HepG2 (cell line): ENCODE measurements around the gene ARL10. TPM values are rescaled to one million over a fixed set of nuclear protein-coding genes. Genes with fewer than 3 reads are reported as not detected.

Source experiments
- ELF4 ChIP-seq: sonication (generic); formaldehyde crosslinking; IDR thresholded peaks from 2 replicates; pipeline ENCODE4 v1.5.0; 2020; ENCODE audit warnings: missing genetic modification reagents, mild to moderate bottlenecking, moderate library complexity, borderline replicate concordance
- MYC ChIP-seq: sonication (generic); formaldehyde crosslinking; IDR thresholded peaks from 2 replicates; pipeline ENCODE4 v1.9.0; 2021; ENCODE audit warnings: missing genetic modification reagents, borderline replicate concordance
- NR2F6 ChIP-seq, 2 experiments: IDR thresholded peaks; 2 replicates each; pipeline ENCODE4 v1.6.1; 2016; ENCODE audit warnings: antibody characterized with exemption in 1 of 2, mild to moderate bottlenecking in 1 of 2
- SNAI1 ChIP-seq: sonication (generic); formaldehyde crosslinking; IDR thresholded peaks from 2 replicates; pipeline ENCODE4 v1.5.0; 2020; ENCODE audit warnings: mild to moderate bottlenecking, missing genetic modification reagents, borderline replicate concordance
- ZFAT ChIP-seq: sonication (generic); formaldehyde crosslinking; conservative IDR thresholded peaks from 2 replicates; pipeline ENCODE4 v1.8.1; 2023; ENCODE audit warnings: missing genetic modification reagents, inconsistent platforms
- ZFYVE20 ChIP-seq: sonication (generic); formaldehyde crosslinking; IDR thresholded peaks from 2 replicates; pipeline ENCODE4 v1.8.0; 2023; ENCODE audit warnings: low read depth, mild to moderate bottlenecking, moderate library complexity, missing genetic modification reagents, borderline replicate concordance
- ZKSCAN1 ChIP-seq: fragments of 150-350 bp; IDR thresholded peaks from 2 replicates; pipeline ENCODE4 v1.6.1; 2014; ENCODE audit warnings: low read length
- ZNF260 ChIP-seq: sonication (generic); formaldehyde crosslinking; IDR thresholded peaks from 2 replicates; pipeline ENCODE4 v1.4.0; 2020; ENCODE audit warnings: missing genetic modification reagents, low read depth, mild to moderate bottlenecking, borderline replicate concordance
- ZNF687 ChIP-seq: sonication (generic); formaldehyde crosslinking; IDR thresholded peaks from 2 replicates; pipeline ENCODE4 v1.5.1; 2020; ENCODE audit warnings: mild to moderate bottlenecking, missing genetic modification reagents, moderate library complexity
- ZSCAN21 ChIP-seq: sonication (generic); formaldehyde crosslinking; IDR thresholded peaks from 2 replicates; pipeline ENCODE4 v1.8.0; 2022; ENCODE audit warnings: mild to moderate bottlenecking, missing genetic modification reagents, moderate library complexity, borderline replicate concordance
- ZXDC ChIP-seq: sonication (generic); formaldehyde crosslinking; IDR thresholded peaks from 2 replicates; pipeline ENCODE4 v1.5.0; 2020; ENCODE audit warnings: mild to moderate bottlenecking, missing genetic modification reagents
- polyA plus RNA-seq, 8 experiments: library from polyadenylated mRNA; depleted of rRNA in 3 of 8; stranded (reverse) in 7 of 8; unstranded in 1 of 8; fragments of >200 nt; fragmentation: Illumina TruSeq in 4 of 8; extraction: Trizol in 4 of 8; gene quantifications; 2 replicates each; pipeline versions ENCODE4 v1.2.1 to v1.2.3, GENCODE V29; 2011 to 2016; ENCODE audit warnings: low read depth in 4 of 8, missing spikeins in 1 of 8, mixed read lengths in 1 of 8; ENCODE audit not compliant: insufficient read depth in 1 of 8
- total RNA-seq, 5 experiments: library from RNA; depleted of rRNA; stranded (reverse); fragments of >200 nt; fragmentation: Illumina TruSeq; extraction: Trizol; gene quantifications; 2 replicates each; pipeline ENCODE4 v1.2.3, GENCODE V29; 2016; ENCODE audit warnings: low read depth in 1 of 5
- TF ChIP-seq, protein P1 (sequence below): sonication (generic); formaldehyde crosslinking; IDR thresholded peaks from 2 replicates; pipeline ENCODE4 v1.4.0; 2020; ENCODE audit warnings: missing genetic modification reagents
- TF ChIP-seq, protein P2 (sequence below): sonication (generic); formaldehyde crosslinking; IDR thresholded peaks from 2 replicates; pipeline ENCODE4 v1.4.0; 2020; ENCODE audit warnings: missing genetic modification reagents, low read depth, mild to moderate bottlenecking, borderline replicate concordance

ARL10 gene
- total and polyA plus RNA-seq, 2 of the 13 experiments (the other 11 are each of a cell fraction or from before 2014, with no cell fraction given) = 0.18 to 0.50 TPM

- TF ChIP-seq, protein P1, sequence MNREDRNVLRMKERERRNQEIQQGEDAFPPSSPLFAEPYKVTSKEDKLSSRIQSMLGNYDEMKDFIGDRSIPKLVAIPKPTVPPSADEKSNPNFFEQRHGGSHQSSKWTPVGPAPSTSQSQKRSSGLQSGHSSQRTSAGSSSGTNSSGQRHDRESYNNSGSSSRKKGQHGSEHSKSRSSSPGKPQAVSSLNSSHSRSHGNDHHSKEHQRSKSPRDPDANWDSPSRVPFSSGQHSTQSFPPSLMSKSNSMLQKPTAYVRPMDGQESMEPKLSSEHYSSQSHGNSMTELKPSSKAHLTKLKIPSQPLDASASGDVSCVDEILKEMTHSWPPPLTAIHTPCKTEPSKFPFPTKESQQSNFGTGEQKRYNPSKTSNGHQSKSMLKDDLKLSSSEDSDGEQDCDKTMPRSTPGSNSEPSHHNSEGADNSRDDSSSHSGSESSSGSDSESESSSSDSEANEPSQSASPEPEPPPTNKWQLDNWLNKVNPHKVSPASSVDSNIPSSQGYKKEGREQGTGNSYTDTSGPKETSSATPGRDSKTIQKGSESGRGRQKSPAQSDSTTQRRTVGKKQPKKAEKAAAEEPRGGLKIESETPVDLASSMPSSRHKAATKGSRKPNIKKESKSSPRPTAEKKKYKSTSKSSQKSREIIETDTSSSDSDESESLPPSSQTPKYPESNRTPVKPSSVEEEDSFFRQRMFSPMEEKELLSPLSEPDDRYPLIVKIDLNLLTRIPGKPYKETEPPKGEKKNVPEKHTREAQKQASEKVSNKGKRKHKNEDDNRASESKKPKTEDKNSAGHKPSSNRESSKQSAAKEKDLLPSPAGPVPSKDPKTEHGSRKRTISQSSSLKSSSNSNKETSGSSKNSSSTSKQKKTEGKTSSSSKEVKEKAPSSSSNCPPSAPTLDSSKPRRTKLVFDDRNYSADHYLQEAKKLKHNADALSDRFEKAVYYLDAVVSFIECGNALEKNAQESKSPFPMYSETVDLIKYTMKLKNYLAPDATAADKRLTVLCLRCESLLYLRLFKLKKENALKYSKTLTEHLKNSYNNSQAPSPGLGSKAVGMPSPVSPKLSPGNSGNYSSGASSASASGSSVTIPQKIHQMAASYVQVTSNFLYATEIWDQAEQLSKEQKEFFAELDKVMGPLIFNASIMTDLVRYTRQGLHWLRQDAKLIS (CRISPR knock-in tag) = no peak
- TF ChIP-seq ZXDC (CRISPR knock-in tag) = no peak
- TF ChIP-seq ZSCAN21 = peak; percentile 85; the same call in 1 of the 2 replicates
- no peak for TF ChIP-seq ZFYVE20 (CRISPR knock-in tag)
- no peak for TF ChIP-seq SNAI1
- no peak for TF ChIP-seq NR2F6 (IDR thresholded peaks at IDR 0.05)
- no peak for TF ChIP-seq NR2F6 (CRISPR knock-in tag; IDR thresholded peaks at IDR 0.05)
- TF ChIP-seq ZFAT = no peak
- TF ChIP-seq ZKSCAN1 = no peak
- TF ChIP-seq, protein P2, sequence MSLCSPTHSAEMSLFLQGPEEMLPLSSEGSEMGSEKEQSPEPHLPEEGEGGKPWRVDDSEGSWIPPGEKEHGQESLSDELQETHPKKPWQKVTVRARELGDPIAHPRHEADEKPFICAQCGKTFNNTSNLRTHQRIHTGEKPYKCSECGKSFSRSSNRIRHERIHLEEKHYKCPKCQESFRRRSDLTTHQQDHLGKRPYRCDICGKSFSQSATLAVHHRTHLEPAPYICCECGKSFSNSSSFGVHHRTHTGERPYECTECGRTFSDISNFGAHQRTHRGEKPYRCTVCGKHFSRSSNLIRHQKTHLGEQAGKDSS (CRISPR knock-in tag) = peak; percentile 63; the same call in 1 of the 2 replicates
- TF ChIP-seq ZNF260 (CRISPR knock-in tag) = no peak
- peak; percentile 53; the same call in 1 of the 2 replicates for TF ChIP-seq MYC (CRISPR knock-in tag)
- peak; percentile 90 for TF ChIP-seq ZNF687 (CRISPR knock-in tag)
- no peak for TF ChIP-seq ELF4 (CRISPR knock-in tag)
Observed at GRCh38 chr5:176415952-176416924, 51.0 kb downstream of the ARL10 start, which contains the start of gene CLTB (continued).
